ENCODE measurements around the gene TCEA3.

GRCh38 chr1:23421753-23422240 lies 2.8 kb downstream of the TCEA3 start:
- TF ChIP-seq CTCF (IDR thresholded peaks at IDR 0.05 in 4 of 5, conservative IDR thresholded peaks at IDR 0.05 in 1 of 5) (peak in 1 of 5 experiments; percentile 8), POLR2A (IDR thresholded peaks at IDR 0.05) (no peak)

Measured in gastrocnemius medialis (tissue), 4 donors.